ENCODE measurements around the gene HAT1.

GRCh38 chr2:171965238-171965637, 43.0 kb downstream of the HAT1 start:
- TF ChIP-seq CTCF (IDR thresholded peaks at IDR 0.05) (no peak), POLR2A (IDR thresholded peaks at IDR 0.05) (no peak)

All from thyroid gland (tissue), 4 donors.